ENCODE results near the gene BPIFA2.
A peak's percentile ranks its signal among the peaks of the same experiment; 100 is the strongest.

The BPIFA2 gene

GRCh38 chr20:33166533-33167113 lies 1.3 kb upstream of the BPIFA2 start:
- no peak for TF ChIP-seq CTCF (conservative IDR thresholded peaks at IDR 0.05; ENCODE audit: low read length)
- H3K4me3 ChIP-seq (ENCODE audit: low read length), result no peak overlapping the region
- no peak for DNase-seq (ENCODE audit: low read depth)

GRCh38 chr20:33169176-33169794 lies 1.3 kb downstream of the BPIFA2 start:
- TF ChIP-seq CTCF (conservative IDR thresholded peaks at IDR 0.05; ENCODE audit: low read length), result peak; percentile 33
- H3K4me3 ChIP-seq (ENCODE audit: low read length), result no peak overlapping the region
- DNase-seq (ENCODE audit: low read depth), result no peak

GRCh38 chr20:33172781-33173180 lies 4.8 kb downstream of the BPIFA2 start:
- DNase-seq (ENCODE audit: low read depth), result no peak
- no peak overlapping the region for H3K4me3 ChIP-seq (ENCODE audit: low read length)
- TF ChIP-seq CTCF (conservative IDR thresholded peaks at IDR 0.05; ENCODE audit: low read length), result no peak

- no peak overlapping the region for H3K4me3 ChIP-seq (ENCODE audit: low read length)
- DNase-seq (ENCODE audit: low read depth), result no peak
- TF ChIP-seq CTCF (conservative IDR thresholded peaks at IDR 0.05; ENCODE audit: low read length), result no peak
These were observed 7.2 kb downstream of the BPIFA2 start for GRCh38 chr20:33175123-33175522.

GRCh38 chr20:33176101-33176500 lies 8.1 kb downstream of the BPIFA2 start:
- DNase-seq (ENCODE audit: low read depth), result no peak
- no peak overlapping the region for H3K4me3 ChIP-seq (ENCODE audit: low read length)
- no peak for TF ChIP-seq CTCF (conservative IDR thresholded peaks at IDR 0.05; ENCODE audit: low read length)

GRCh38 chr20:33177866-33178265 lies 9.9 kb downstream of the BPIFA2 start:
- TF ChIP-seq CTCF (conservative IDR thresholded peaks at IDR 0.05; ENCODE audit: low read length), result no peak
- DNase-seq (ENCODE audit: low read depth), result no peak
- no peak overlapping the region for H3K4me3 ChIP-seq (ENCODE audit: low read length)

- DNase-seq (ENCODE audit: low read depth), result no peak
- TF ChIP-seq CTCF (conservative IDR thresholded peaks at IDR 0.05; ENCODE audit: low read length), result no peak
- H3K4me3 ChIP-seq (ENCODE audit: low read length), result no peak overlapping the region
These were observed 10.8 kb downstream of the BPIFA2 start for GRCh38 chr20:33178726-33179125.

All from AG10803 (cell line).